GM21737 (cell line): ENCODE data around the gene ZNF559.

Source experiments
- ATAC-seq: cut with Tn5 transposase; IDR thresholded peaks from one replicate; pipeline ENCODE4 v1.9.1; 2021; ENCODE audit warnings: mild to moderate bottlenecking, moderate library complexity; ENCODE audit not compliant: unreplicated experiment

ZNF559 gene

GRCh38 chr19:9352505-9352904 lies 28.5 kb downstream of the ZNF559 start:
- no peak for ATAC-seq

GRCh38 chr19:9353011-9353410 lies 29.0 kb downstream of the ZNF559 start:
- no peak for ATAC-seq

GRCh38 chr19:9354651-9355050 lies 30.7 kb downstream of the ZNF559 start:
- no peak for ATAC-seq

- ATAC-seq, result no peak
Observed at GRCh38 chr19:9362905-9363304, 38.9 kb downstream of the ZNF559 start, which contains the start of gene ZNF177. TSS of gene ZNF177 (plus strand) at chr19:9363013. CDS start at chr19:9378312, 15,299 bp downstream.

- ATAC-seq, result no peak
Observed at GRCh38 chr19:9370738-9371619, 47.0 kb downstream of the ZNF559 start.

- no peak for ATAC-seq
Observed at GRCh38 chr19:9381361-9381785, 57.4 kb downstream of the ZNF559 start.
